ENCODE results near the gene UCN3.

DNA sequence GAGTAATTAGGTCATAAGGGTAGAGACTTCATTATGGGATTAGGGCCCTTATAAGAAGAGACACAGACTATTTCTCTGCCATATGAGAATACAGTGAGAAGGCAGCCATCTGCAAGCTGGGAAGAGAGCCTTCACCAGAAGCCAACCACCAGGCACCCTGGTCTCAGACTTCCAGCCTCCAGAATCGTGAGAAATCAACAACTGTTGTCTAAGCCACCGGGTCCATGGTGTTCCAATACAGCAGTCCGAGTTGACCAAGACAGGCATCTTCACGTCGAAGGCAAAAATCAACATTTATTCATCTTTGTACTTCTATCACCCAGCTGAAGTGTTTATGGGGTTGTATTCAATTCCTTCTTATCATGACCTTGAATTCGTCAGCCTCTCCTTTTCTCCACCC lies 34.6 kb downstream of the UCN3 start:
- TF ChIP-seq GATA2 (CRISPR knock-in tag; IDR thresholded peaks at IDR 0.05) (no peak), FOXM1 (IDR thresholded peaks at IDR 0.05; ENCODE audit: low read depth) (no peak), POLR2AphosphoS5 (IDR thresholded peaks at IDR 0.05; ENCODE audit: low read depth, low read length) (no peak)
- TF ChIP-seq, protein P1, sequence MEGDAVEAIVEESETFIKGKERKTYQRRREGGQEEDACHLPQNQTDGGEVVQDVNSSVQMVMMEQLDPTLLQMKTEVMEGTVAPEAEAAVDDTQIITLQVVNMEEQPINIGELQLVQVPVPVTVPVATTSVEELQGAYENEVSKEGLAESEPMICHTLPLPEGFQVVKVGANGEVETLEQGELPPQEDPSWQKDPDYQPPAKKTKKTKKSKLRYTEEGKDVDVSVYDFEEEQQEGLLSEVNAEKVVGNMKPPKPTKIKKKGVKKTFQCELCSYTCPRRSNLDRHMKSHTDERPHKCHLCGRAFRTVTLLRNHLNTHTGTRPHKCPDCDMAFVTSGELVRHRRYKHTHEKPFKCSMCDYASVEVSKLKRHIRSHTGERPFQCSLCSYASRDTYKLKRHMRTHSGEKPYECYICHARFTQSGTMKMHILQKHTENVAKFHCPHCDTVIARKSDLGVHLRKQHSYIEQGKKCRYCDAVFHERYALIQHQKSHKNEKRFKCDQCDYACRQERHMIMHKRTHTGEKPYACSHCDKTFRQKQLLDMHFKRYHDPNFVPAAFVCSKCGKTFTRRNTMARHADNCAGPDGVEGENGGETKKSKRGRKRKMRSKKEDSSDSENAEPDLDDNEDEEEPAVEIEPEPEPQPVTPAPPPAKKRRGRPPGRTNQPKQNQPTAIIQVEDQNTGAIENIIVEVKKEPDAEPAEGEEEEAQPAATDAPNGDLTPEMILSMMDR (IDR thresholded peaks at IDR 0.05), result no peak
- TF ChIP-seq, protein P2, sequence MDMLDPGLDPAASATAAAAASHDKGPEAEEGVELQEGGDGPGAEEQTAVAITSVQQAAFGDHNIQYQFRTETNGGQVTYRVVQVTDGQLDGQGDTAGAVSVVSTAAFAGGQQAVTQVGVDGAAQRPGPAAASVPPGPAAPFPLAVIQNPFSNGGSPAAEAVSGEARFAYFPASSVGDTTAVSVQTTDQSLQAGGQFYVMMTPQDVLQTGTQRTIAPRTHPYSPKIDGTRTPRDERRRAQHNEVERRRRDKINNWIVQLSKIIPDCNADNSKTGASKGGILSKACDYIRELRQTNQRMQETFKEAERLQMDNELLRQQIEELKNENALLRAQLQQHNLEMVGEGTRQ (IDR thresholded peaks at IDR 0.05; ENCODE audit: borderline replicate concordance, low read depth, low read length), result no peak

Measured in SK-N-SH (cell line).